SJCRH30 (cell line): ENCODE results near the gene IL27RA. TPM values are rescaled to one million over a fixed set of nuclear protein-coding genes. Genes with fewer than 3 reads are reported as not detected.

Experiments used
- DNase-seq, 2 experiments: peaks; one replicate each; pipeline ENCODE4 v3.0.0-alpha.2; 2015 to 2020
- H3K27ac ChIP-seq: fragments of 250-450 bp; sonication (Bioruptor Pico); 2 replicates; pipeline ENCODE4 v1.5.1; 2020; ENCODE audit warnings: mild to moderate bottlenecking, moderate library complexity
- H3K27me3 ChIP-seq: fragments of 250-450 bp; sonication (Bioruptor Pico); 2 replicates; pipeline ENCODE4 v1.5.1; 2020; ENCODE audit warnings: mild to moderate bottlenecking, moderate library complexity
- H3K36me3 ChIP-seq: fragments of 250-450 bp; sonication (Bioruptor Pico); 2 replicates; pipeline ENCODE4 v1.5.1; 2020; ENCODE audit warnings: mild to moderate bottlenecking, moderate library complexity
- H3K4me1 ChIP-seq: fragments of 250-450 bp; sonication (Bioruptor Pico); 2 replicates; pipeline ENCODE4 v1.5.1; 2020; ENCODE audit warnings: mild to moderate bottlenecking, moderate library complexity
- H3K4me3 ChIP-seq: fragments of 250-450 bp; sonication (Bioruptor Pico); 2 replicates; pipeline ENCODE4 v1.5.1; 2020; ENCODE audit warnings: mild to moderate bottlenecking, moderate library complexity
- H3K9me3 ChIP-seq: fragments of 250-450 bp; sonication (Bioruptor Pico); replicated peaks from 2 replicates; pipeline ENCODE4 v1.5.1; 2020; ENCODE audit warnings: mild to moderate bottlenecking, moderate library complexity
- total RNA-seq: library from RNA; depleted of rRNA; stranded (reverse); fragments of >200 nt; shearing (Covaris generic); gene quantifications from 2 replicates; pipeline ENCODE4 v1.2.3, GENCODE V29; 2014

Gene IL27RA
- total RNA-seq, 1 experiment from 2014 or later, result 1.5 TPM

- Histone ChIP-seq H3K27ac (no peak overlapping the region), H3K4me3 (peak overlapping the region; percentile 65)
- DNase-seq, result peak; percentile 75 to 81
These were observed 41.8 kb downstream of the IL27RA start for GRCh38 chr19:14073261-14073924.

GRCh38 chr19:14073925-14074838 lies 42.6 kb downstream of the IL27RA start:
- no peak overlapping the region for H3K27ac ChIP-seq
- DNase-seq, result no peak
- no peaks in the 10 kb centered on the region for H3K9me3 ChIP-seq
- H3K4me3 ChIP-seq, result peak overlapping the region; percentile 65
- peaks cover 19% of the 10 kb centered on the region for H3K4me1 ChIP-seq
- H3K36me3 ChIP-seq, result no peaks in the 10 kb centered on the region
- H3K27me3 ChIP-seq, result peaks cover 8% of the 10 kb centered on the region; the same call in 1 of the 2 replicates

More at GRCh38 chr19:14073261-14073924, 41.8 kb downstream of the IL27RA start:
- H3K27me3 ChIP-seq, result peaks cover 8% of the 10 kb centered on the region; the same call in 1 of the 2 replicates
- H3K4me1 ChIP-seq, result peaks cover 19% of the 10 kb centered on the region
- H3K36me3 ChIP-seq, result no peaks in the 10 kb centered on the region
- no peaks in the 10 kb centered on the region for H3K9me3 ChIP-seq

- Histone ChIP-seq H3K27me3 (peaks cover 8% of the 10 kb centered on the region; the same call in 1 of the 2 replicates), H3K4me3 (no peak overlapping the region), H3K9me3 (no peaks in the 10 kb centered on the region), H3K27ac (no peak overlapping the region), H3K36me3 (no peaks in the 10 kb centered on the region), H3K4me1 (peaks cover 22% of the 10 kb centered on the region)
- no peak for DNase-seq
These were observed 46.8 kb downstream of the IL27RA start for GRCh38 chr19:14078411-14078810.

GRCh38 chr19:14080887-14081796 lies 49.6 kb downstream of the IL27RA start:
- Histone ChIP-seq H3K4me1 (peaks cover 18% of the 10 kb centered on the region), H3K36me3 (no peaks in the 10 kb centered on the region), H3K27me3 (no peaks in the 10 kb centered on the region), H3K9me3 (no peaks in the 10 kb centered on the region), H3K27ac (peak overlapping the region; percentile 74), H3K4me3 (peak overlapping the region; percentile 67)
- DNase-seq, result peak; percentile 100

- peak overlapping the region; percentile 74 for H3K27ac ChIP-seq
- peaks cover 18% of the 10 kb centered on the region for H3K4me1 ChIP-seq
- H3K4me3 ChIP-seq, result peak overlapping the region; percentile 67
- peak; percentile 78 to 86 for DNase-seq
- H3K27me3 ChIP-seq, result no peaks in the 10 kb centered on the region
- H3K36me3 ChIP-seq, result no peaks in the 10 kb centered on the region
- H3K9me3 ChIP-seq, result no peaks in the 10 kb centered on the region
These were observed 50.5 kb downstream of the IL27RA start for GRCh38 chr19:14081797-14082674.

GRCh38 chr19:14082675-14082960 lies 51.1 kb downstream of the IL27RA start:
- DNase-seq, result no peak
- peaks cover 18% of the 10 kb centered on the region for H3K4me1 ChIP-seq
- H3K4me3 ChIP-seq, result no peak overlapping the region
- peak overlapping the region; percentile 74; the same call in 1 of the 2 replicates for H3K27ac ChIP-seq
- H3K36me3 ChIP-seq, result peaks cover 4% of the 10 kb centered on the region; the same call in 1 of the 2 replicates
- no peaks in the 10 kb centered on the region for H3K27me3 ChIP-seq
- H3K9me3 ChIP-seq, result no peaks in the 10 kb centered on the region

GRCh38 chr19:14085309-14085995 lies 53.9 kb downstream of the IL27RA start, which contains the start of gene C19orf67:
TSS of gene C19orf67 (minus strand) at chr19:14085783. CDS start at chr19:14085627, 156 bp downstream.
- no peaks in the 10 kb centered on the region for H3K9me3 ChIP-seq
- H3K27me3 ChIP-seq, result no peaks in the 10 kb centered on the region
- peaks cover 18% of the 10 kb centered on the region for H3K4me1 ChIP-seq
- H3K36me3 ChIP-seq, result peaks cover 22% of the 10 kb centered on the region
- no peak for DNase-seq
- no peak within 1 kb of the TSS for H3K4me3 ChIP-seq
- H3K27ac ChIP-seq, result no peak within 1 kb of the TSS

- peaks cover 22% of the 10 kb centered on the region for H3K36me3 ChIP-seq
- H3K4me1 ChIP-seq, result peaks cover 18% of the 10 kb centered on the region
- H3K27ac ChIP-seq, result no peak overlapping the region
- H3K27me3 ChIP-seq, result no peaks in the 10 kb centered on the region
- no peak for DNase-seq
- no peaks in the 10 kb centered on the region for H3K9me3 ChIP-seq
- no peak overlapping the region for H3K4me3 ChIP-seq
These were observed 54.5 kb downstream of the IL27RA start for GRCh38 chr19:14086098-14086497.

GRCh38 chr19:14088634-14089411 lies 57.3 kb downstream of the IL27RA start:
- Histone ChIP-seq H3K36me3 (peaks cover 22% of the 10 kb centered on the region), H3K4me3 (no peak overlapping the region), H3K4me1 (peaks cover 1% of the 10 kb centered on the region; the same call in 1 of the 2 replicates), H3K9me3 (peaks cover 9% of the 10 kb centered on the region), H3K27me3 (no peaks in the 10 kb centered on the region), H3K27ac (no peak overlapping the region)
- no peak for DNase-seq

- Histone ChIP-seq H3K4me1 (no peaks in the 10 kb centered on the region), H3K9me3 (peaks cover 13% of the 10 kb centered on the region), H3K27ac (no peak overlapping the region), H3K36me3 (peaks cover 22% of the 10 kb centered on the region), H3K4me3 (no peak overlapping the region), H3K27me3 (no peaks in the 10 kb centered on the region)
- no peak for DNase-seq
These were observed 57.8 kb downstream of the IL27RA start for GRCh38 chr19:14089412-14089661.

GRCh38 chr19:14089662-14090508 lies 58.3 kb downstream of the IL27RA start:
- peak; percentile 61 to 71 for DNase-seq
- H3K27me3 ChIP-seq, result no peaks in the 10 kb centered on the region
- peak overlapping the region; percentile 74 for H3K4me3 ChIP-seq
- H3K9me3 ChIP-seq, result peaks cover 14% of the 10 kb centered on the region
- H3K27ac ChIP-seq, result no peak overlapping the region
- no peaks in the 10 kb centered on the region for H3K4me1 ChIP-seq
- peaks cover 24% of the 10 kb centered on the region for H3K36me3 ChIP-seq

GRCh38 chr19:14090509-14091080 lies 59.0 kb downstream of the IL27RA start, which contains the start of gene SAMD1:
TSS of gene SAMD1 (minus strand) at chr19:14090751.
- Histone ChIP-seq H3K36me3 (peaks cover 24% of the 10 kb centered on the region), H3K4me3 (peak within 1 kb of the TSS; percentile 77), H3K27me3 (no peaks in the 10 kb centered on the region), H3K4me1 (no peaks in the 10 kb centered on the region), H3K9me3 (peaks cover 14% of the 10 kb centered on the region), H3K27ac (peak within 1 kb of the TSS; percentile 49)
- peak; percentile 93 to 95 for DNase-seq
